ENCODE results near the gene CACNA2D2.

The CACNA2D2 gene

GRCh38 chr3:50503504-50504342 is at the start of gene CACNA2D2:
Gene CACNA2D2 (minus strand): TSS chr3:50503634. CDS start chr3:50503423, 211 bp downstream.
- peak; percentile 82 for DNase-seq

- DNase-seq: no peak
Measured at GRCh38 chr3:50552598-50552997, 49.2 kb upstream of the CACNA2D2 start.

GRCh38 chr3:50551681-50552435 is 48.4 kb upstream of the CACNA2D2 start:
- DNase-seq: no peak

GRCh38 chr3:50551054-50551659 is 47.7 kb upstream of the CACNA2D2 start:
- no peak for DNase-seq

GRCh38 chr3:50550079-50550736 is 46.8 kb upstream of the CACNA2D2 start:
- DNase-seq: peak; percentile 68

GRCh38 chr3:50549226-50549625 is 45.8 kb upstream of the CACNA2D2 start:
- no peak for DNase-seq

GRCh38 chr3:50545781-50546180 is 42.3 kb upstream of the CACNA2D2 start:
- no peak for DNase-seq

GRCh38 chr3:50542177-50543034 is 39.0 kb upstream of the CACNA2D2 start:
- peak; percentile 61 for DNase-seq

GRCh38 chr3:50539356-50540286 is 36.2 kb upstream of the CACNA2D2 start:
- DNase-seq: no peak

- DNase-seq: no peak
Measured at GRCh38 chr3:50537421-50538129, 34.1 kb upstream of the CACNA2D2 start.

GRCh38 chr3:50536471-50537180 is 33.2 kb upstream of the CACNA2D2 start:
- DNase-seq: no peak

- DNase-seq: no peak
Measured at GRCh38 chr3:50534681-50535330, 31.4 kb upstream of the CACNA2D2 start.

- no peak for DNase-seq
Measured at GRCh38 chr3:50533807-50534461, 30.5 kb upstream of the CACNA2D2 start.

GRCh38 chr3:50533316-50533715 is 29.9 kb upstream of the CACNA2D2 start:
- no peak for DNase-seq

- no peak for DNase-seq
Measured at GRCh38 chr3:50532062-50532705, 28.8 kb upstream of the CACNA2D2 start.

- DNase-seq: no peak
Measured at GRCh38 chr3:50531201-50531600, 27.8 kb upstream of the CACNA2D2 start.

GRCh38 chr3:50530001-50530970 is 26.9 kb upstream of the CACNA2D2 start:
- no peak for DNase-seq

Data from CD4-positive, alpha-beta T cell treated with Interleukin-12 subunit alpha and Interleukin-12 subunit beta, for 1 hour (primary cell).